ENCODE results near the gene SMIM27.
A peak's percentile ranks its signal among the peaks of the same experiment; 100 is the strongest.

The SMIM27 gene

GRCh38 chr9:32580631-32581300 is 28.6 kb downstream of the SMIM27 start:
- DNase-seq (ENCODE audit: low read depth): no peak
- H3K4me3 ChIP-seq (ENCODE audit: low read length): no peak overlapping the region
- TF ChIP-seq CTCF (IDR thresholded peaks at IDR 0.05; ENCODE audit: insufficient read depth, low read depth, low read length, missing control alignments): no peak

GRCh38 chr9:32581512-32582143 is 29.5 kb downstream of the SMIM27 start:
- peak; percentile 79 for DNase-seq (ENCODE audit: low read depth)
- TF ChIP-seq CTCF (IDR thresholded peaks at IDR 0.05; ENCODE audit: insufficient read depth, low read depth, low read length, missing control alignments): peak; percentile 69
- H3K4me3 ChIP-seq (ENCODE audit: low read length): no peak overlapping the region

GRCh38 chr9:32584784-32585183 is 32.7 kb downstream of the SMIM27 start:
- H3K4me3 ChIP-seq (ENCODE audit: low read length): no peak overlapping the region
- TF ChIP-seq CTCF (IDR thresholded peaks at IDR 0.05; ENCODE audit: insufficient read depth, low read depth, low read length, missing control alignments): no peak
- no peak for DNase-seq (ENCODE audit: low read depth)

GRCh38 chr9:32587901-32588300 is 35.8 kb downstream of the SMIM27 start:
- no peak overlapping the region for H3K4me3 ChIP-seq (ENCODE audit: low read length)
- no peak for TF ChIP-seq CTCF (IDR thresholded peaks at IDR 0.05; ENCODE audit: insufficient read depth, low read depth, low read length, missing control alignments)
- DNase-seq (ENCODE audit: low read depth): peak; percentile 38

GRCh38 chr9:32589083-32589723 is 37.1 kb downstream of the SMIM27 start:
- peak; percentile 69 for DNase-seq (ENCODE audit: low read depth)
- H3K4me3 ChIP-seq (ENCODE audit: low read length): no peak overlapping the region
- peak; percentile 61 for TF ChIP-seq CTCF (IDR thresholded peaks at IDR 0.05; ENCODE audit: insufficient read depth, low read depth, low read length, missing control alignments)

GRCh38 chr9:32590476-32590875 is 38.3 kb downstream of the SMIM27 start:
- no peak overlapping the region for H3K4me3 ChIP-seq (ENCODE audit: low read length)
- no peak for DNase-seq (ENCODE audit: low read depth)
- no peak for TF ChIP-seq CTCF (IDR thresholded peaks at IDR 0.05; ENCODE audit: insufficient read depth, low read depth, low read length, missing control alignments)

Data from epithelial cell of esophagus (primary cell).